NCI-H1092 treated with DMSO at 0.1 percent for 48 hours (cell line): ENCODE results near the gene CACFD1.
A peak's percentile ranks its signal among the peaks of the same experiment; 100 is the strongest.

Experiments used
- DNase-seq: peaks from one replicate; lab custom pipeline; 2025; lab: John Stamatoyannopoulos, UW

The CACFD1 gene

DNA sequence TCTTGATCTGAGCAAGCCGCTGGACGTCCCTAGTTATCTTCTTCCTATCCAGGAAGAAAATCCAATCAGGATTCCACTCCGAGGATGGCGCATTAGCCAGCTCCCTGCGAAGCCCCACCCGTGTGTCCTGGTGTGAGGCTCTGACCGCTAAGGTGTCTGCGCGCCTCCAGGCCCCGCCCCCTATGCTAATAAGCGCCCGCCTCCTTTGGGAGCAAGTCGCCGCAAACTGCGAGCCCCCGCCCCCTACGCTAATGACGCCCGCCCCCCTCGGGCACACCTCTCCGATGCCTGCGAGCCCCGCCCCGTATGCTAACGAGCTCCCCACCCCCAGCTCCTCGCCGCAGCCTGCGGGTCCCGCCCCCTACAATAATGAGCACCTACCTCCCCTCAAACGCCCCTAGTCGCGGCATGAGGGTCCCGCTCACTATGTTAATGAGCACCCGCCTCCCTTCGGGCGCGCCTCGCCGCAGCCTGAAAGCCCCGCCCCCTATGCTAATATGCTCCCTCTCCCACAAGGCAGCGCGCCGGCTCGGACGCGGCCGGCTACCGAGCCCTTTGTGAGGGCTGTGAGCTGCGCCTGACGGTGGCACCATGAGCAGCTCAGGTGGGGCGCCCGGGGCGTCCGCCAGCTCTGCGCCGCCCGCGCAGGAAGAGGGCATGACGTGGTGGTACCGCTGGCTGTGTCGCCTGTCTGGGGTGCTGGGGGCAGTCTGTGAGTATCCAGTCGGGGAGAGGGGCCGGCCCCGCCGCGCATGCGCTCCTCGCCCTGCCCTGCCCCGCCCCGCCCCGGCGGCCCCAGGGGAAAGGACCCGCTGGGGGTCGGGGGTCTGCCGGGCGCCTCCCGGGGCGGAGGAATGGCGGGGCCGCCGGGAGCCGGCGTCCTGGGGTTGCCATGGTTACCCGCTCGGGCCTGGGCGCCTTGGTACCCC is at the start of gene CACFD1:
CACFD1 (plus strand) TSS at position 503 of the 929 bp plus-strand sequence; CDS start at position 592, 89 bp downstream.
- peak; percentile 95 for DNase-seq

- DNase-seq = no peak
Measured at GRCh38 chr9:133415170-133415569, 44.6 kb upstream of the CACFD1 start.

DNA sequence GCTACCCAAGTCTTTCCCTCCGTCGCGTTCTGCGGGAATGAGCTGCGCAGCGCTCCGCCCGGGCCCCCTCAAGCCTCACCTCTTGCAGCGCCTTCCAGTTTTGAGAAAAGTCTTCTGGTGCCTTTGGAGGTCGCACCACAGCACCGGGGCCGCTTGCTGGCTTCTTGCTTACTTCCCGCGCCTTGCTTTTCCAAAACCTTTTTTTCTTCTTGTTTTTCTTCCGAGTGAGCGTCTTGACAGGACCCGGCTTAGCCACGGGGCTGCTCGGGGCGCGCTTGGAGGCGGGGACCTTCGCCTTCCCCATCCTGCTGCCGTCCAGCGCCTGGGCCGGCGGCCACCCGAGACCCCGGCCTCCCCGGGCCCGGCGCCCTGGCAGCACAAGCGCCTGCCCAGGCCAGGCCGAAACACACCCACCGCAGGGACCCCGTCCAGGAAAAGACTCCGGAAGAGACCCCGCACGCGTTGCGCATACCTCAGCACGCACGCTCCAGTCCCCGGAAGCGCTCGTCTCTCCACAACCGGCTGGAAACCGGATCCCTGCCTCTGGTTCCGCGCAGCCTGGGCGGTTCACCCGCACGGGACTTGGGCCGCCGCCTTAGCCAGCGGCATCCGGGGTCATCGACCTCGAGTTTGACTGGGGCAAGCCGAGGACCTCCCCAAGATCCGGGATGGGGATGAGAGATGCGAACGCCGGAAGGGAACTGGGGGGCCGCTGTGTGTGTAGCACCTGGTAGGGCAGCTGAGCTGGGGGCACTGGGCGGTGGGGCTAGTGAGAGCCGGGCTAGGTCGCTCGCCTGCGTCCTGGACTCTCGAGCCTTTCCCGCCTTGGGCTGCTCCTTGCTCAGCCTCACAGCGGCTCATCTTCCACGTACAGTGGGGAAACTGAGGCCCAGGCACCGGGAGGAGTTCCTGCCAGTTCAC is 42.0 kb upstream of the CACFD1 start, which contains the start of gene REXO4:
REXO4 (minus strand) TSS at position 470 of the 921 bp plus-strand sequence; CDS start at position 304, 166 bp downstream.
- DNase-seq = peak; percentile 93

DNA sequence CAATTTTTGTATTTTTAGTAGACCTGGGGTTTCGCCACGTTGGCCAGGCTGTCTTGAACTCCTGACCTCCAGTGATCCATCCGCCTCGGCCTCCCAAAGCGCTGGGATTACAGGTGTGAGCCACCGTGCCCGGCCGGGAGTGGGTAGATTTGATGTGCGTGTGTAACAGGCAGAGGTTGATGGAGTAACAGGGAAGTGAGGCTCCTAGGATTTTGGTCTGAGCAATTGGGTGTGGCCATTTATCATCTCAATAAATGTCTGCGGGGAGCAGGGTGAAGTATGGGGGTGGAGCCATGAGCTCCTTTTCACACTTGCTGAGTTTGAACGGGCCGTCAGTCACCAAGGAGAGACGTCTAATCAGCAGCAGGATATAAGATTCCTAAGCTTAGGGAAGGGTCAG is 40.8 kb upstream of the CACFD1 start:
- DNase-seq = no peak

- no peak for DNase-seq
Measured at GRCh38 chr9:133420392-133420827, 39.4 kb upstream of the CACFD1 start.

- DNase-seq = no peak
Measured at GRCh38 chr9:133421615-133422542, 37.9 kb upstream of the CACFD1 start, which contains the start of gene ADAMTS13. Gene ADAMTS13, plus strand, starts transcription at chr9:133422367. Its CDS starts 77 bp downstream, at chr9:133422444.

- no peak for DNase-seq
Measured at GRCh38 chr9:133423216-133423615, 36.6 kb upstream of the CACFD1 start.

GRCh38 chr9:133424187-133424586 is 35.6 kb upstream of the CACFD1 start:
- no peak for DNase-seq

DNA sequence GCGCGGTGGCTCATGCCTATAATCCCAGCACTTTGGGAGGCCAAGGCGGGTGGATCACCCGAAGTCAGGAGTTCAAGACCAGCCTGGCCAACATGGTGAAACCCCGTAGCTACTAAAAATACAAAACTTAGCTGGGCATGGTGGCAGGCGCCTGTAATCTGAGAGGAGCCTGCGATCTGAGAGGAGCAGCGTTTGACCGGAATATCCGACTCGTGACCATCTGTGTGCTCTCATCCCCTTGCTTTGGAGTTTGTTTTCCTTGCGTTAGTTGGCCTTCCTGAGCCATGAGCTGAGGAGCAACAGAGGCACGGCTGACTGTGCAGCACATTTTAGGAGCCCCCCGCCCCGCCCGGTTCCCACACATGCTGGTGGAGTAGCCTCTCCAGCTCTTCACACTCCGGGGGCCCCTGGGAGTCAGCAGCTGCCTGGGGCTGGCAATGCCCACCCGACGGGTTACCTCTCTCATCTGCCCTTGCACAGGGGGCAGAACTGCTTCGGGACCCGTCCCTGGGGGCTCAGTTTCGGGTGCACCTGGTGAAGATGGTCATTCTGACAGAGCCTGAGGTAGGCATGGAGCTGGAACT is 34.6 kb upstream of the CACFD1 start:
- no peak for DNase-seq

DNA sequence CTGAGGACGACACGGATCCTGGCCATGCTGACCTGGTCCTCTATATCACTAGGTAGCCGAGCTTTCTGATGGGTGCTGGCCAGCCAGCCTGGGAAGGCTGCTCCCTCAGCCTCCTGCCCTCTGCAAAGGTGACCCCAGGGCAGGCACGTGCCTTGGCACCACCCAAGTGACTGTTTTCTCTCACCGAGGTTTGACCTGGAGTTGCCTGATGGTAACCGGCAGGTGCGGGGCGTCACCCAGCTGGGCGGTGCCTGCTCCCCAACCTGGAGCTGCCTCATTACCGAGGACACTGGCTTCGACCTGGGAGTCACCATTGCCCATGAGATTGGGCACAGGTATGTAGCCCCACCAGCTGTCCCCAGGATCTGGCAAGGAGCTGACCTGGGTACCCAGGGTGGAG is 33.8 kb upstream of the CACFD1 start:
- DNase-seq = no peak

GRCh38 chr9:133427658-133428348 is 32.0 kb upstream of the CACFD1 start:
- DNase-seq = no peak

DNA sequence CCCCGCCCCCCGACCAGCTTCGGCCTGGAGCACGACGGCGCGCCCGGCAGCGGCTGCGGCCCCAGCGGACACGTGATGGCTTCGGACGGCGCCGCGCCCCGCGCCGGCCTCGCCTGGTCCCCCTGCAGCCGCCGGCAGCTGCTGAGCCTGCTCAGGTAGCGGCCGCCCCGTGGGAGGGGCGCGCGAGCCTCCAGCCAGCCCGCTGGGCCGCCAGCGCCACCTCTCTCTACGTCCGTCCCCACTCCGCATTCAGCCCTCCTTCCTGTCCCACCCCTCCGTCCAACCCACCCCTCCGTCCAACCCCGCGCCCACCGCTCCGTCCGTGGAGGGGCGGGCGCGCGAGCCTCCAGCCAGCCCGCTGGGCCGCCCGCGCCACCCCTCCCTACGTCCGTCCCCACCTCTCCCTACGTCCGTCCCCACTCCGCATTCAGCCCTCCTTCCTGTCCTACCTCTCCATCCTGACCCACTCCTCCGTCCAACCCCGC is 31.1 kb upstream of the CACFD1 start:
- peak; percentile 30 for DNase-seq

- DNase-seq = no peak
Measured at GRCh38 chr9:133429214-133429613, 30.6 kb upstream of the CACFD1 start.

DNA sequence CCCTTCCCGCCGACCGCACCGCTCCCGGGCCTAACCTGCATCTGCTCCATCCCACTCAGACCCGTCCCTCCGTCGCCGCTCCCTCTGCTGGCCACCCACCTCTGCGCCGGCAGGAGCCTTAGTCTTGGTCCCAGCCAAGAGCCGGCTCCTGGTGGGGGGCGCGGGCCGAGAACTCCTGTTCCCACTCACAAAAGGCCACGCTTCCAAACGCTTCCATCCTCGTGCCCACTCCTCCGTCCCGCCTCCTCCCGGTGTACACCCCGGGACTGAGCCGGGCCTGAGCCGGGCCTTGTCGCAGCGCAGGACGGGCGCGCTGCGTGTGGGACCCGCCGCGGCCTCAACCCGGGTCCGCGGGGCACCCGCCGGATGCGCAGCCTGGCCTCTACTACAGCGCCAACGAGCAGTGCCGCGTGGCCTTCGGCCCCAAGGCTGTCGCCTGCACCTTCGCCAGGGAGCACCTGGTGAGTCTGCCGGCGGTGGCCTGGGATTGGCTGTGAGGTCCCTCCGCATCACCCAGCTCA is 30.1 kb upstream of the CACFD1 start:
- DNase-seq = no peak

- DNase-seq = no peak
Measured at GRCh38 chr9:133430244-133430643, 29.5 kb upstream of the CACFD1 start.

- DNase-seq = no peak
Measured at GRCh38 chr9:133433351-133433843, 26.4 kb upstream of the CACFD1 start.

DNA sequence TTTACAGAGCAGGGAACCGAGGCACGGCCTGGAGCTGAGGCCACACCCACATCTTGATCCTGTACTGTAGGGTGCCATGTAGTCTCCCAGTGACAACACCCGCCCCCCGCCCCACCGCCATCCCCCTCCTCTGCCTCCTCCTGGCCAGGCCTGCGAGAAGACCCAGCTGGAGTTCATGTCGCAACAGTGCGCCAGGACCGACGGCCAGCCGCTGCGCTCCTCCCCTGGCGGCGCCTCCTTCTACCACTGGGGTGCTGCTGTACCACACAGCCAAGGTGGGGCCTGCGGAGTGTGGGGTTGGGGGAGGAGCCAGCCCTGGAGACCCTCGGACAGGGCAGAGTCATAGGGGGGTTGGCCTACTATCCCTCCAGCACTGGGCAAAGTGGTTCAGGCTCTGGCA is 23.1 kb upstream of the CACFD1 start:
- no peak for DNase-seq

DNA sequence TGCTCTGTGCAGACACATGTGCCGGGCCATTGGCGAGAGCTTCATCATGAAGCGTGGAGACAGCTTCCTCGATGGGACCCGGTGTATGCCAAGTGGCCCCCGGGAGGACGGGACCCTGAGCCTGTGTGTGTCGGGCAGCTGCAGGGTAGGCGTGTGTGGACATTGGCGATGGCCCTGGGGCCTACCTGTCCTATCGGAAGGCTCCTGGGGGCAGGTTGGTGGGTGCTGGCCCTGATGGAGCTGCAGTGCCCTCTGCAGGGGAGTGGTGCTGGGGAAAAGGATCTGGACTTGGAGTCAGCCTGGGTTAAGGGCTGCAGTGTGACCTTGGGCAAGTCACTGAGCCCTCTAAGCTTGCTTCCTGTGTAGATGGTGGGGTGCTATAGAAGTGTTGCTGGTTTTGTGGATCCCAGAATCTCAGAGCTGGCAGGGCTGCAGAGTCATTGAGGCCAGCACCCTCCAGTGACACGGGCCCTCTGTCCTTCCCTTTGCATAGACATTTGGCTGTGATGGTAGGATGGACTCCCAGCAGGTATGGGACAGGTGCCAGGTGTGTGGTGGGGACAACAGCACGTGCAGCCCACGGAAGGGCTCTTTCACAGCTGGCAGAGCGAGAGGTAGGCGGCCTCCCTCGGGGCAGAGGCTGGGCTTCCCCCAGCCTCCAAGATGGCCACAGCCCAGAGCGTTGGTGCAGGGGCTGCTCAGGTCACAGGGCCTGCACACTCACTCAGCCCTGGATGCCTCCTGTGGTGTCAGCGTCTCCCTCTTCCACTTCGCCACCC is 21.8 kb upstream of the CACFD1 start:
- DNase-seq = no peak

DNA sequence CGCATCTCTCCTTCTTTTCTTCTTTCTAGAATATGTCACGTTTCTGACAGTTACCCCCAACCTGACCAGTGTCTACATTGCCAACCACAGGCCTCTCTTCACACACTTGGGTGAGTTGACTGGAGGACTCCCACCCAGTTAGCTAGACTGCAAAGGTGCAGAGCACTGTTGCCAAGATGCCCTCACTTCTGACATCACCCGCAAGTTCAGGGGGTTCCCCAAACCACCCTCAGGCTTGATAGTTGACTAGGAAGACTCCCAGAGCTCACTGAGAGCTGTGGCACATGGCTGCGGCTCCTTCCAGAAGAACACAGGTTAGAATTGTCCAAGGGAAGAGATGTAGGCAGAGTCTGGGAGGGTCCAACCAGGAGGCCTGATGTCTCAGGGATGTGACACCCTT is 20.4 kb upstream of the CACFD1 start:
- no peak for DNase-seq
